PC-9 (cell line): Measurements from ENCODE around the gene SLC44A4. TPM values are rescaled to one million over a fixed set of nuclear protein-coding genes. Genes with fewer than 3 reads are reported as not detected.

Source experiments
- BruUV-seq: library from RNA; stranded (reverse); fragments of 400-500 nt; replicated peaks from 2 replicates; lab custom pipeline; 2021; lab: Mats Ljungman, UMichigan
- CTCF ChIA-PET: fragments of 300-600 bp; sonication (Branson Sonifier 250); formaldehyde crosslinking; loops from one replicate; lab custom pipeline; 2022; ENCODE audit warnings: antibody characterized with exemption; lab: Charles Lee
- POLR2A ChIA-PET: fragments of 300-600 bp; sonication (Branson Sonifier 250); formaldehyde crosslinking; loops from one replicate; lab custom pipeline; 2022; ENCODE audit warnings: antibody characterized with exemption; ENCODE audit not compliant: unreplicated experiment; lab: Charles Lee
- DNase-seq, 2 experiments: peaks; one replicate each; pipeline versions ENCODE4 v3.0.0 to v3.0.0-alpha.2; 2015 to 2022; ENCODE audit warnings: mixed read lengths in 1 of 2
- H2AFZ ChIP-seq: fragments of 200-600 bp; sonication (generic); 2 replicates; pipeline ENCODE4 v1.8.1; 2017; ENCODE audit warnings: antibody characterized with exemption
- H3F3A ChIP-seq: fragments of 200-600 bp; sonication (generic); 2 replicates; pipeline ENCODE4 v1.8.1; 2017; ENCODE audit warnings: antibody characterized with exemption, mild to moderate bottlenecking, low read depth; ENCODE audit not compliant: insufficient read depth
- H3K27ac ChIP-seq: fragments of 200-600 bp; sonication (generic); 2 replicates; pipeline ENCODE4 v1.6.1; 2016; ENCODE audit warnings: mixed run types
- H3K27me3 ChIP-seq: fragments of 200-600 bp; sonication (generic); 2 replicates; pipeline ENCODE4 v1.6.1; 2016; ENCODE audit warnings: low read depth, mixed run types; ENCODE audit not compliant: insufficient read depth
- H3K36me3 ChIP-seq: fragments of 200-600 bp; sonication (generic); 2 replicates; pipeline ENCODE4 v1.6.1; 2016; ENCODE audit warnings: low read depth, mixed run types
- H3K4me1 ChIP-seq: fragments of 200-600 bp; sonication (generic); replicated peaks from 2 replicates; pipeline ENCODE4 v1.6.1; 2016; ENCODE audit warnings: mixed run types; ENCODE audit not compliant: insufficient read depth
- H3K4me2 ChIP-seq: fragments of 200-600 bp; sonication (generic); 2 replicates; pipeline ENCODE4 v1.6.1; 2017; ENCODE audit warnings: mixed run types
- H3K4me3 ChIP-seq: fragments of 200-600 bp; sonication (generic); 2 replicates; pipeline ENCODE4 v1.6.1; 2016; ENCODE audit warnings: mixed run types
- H3K79me2 ChIP-seq: fragments of 200-600 bp; sonication (generic); 2 replicates; pipeline ENCODE4 v1.6.1; 2017; ENCODE audit warnings: low read depth, mixed run types
- H3K9me2 ChIP-seq: fragments of 200-600 bp; sonication (generic); 2 replicates; pipeline ENCODE4 v1.8.1; 2017; ENCODE audit warnings: mild to moderate bottlenecking; ENCODE audit not compliant: insufficient read depth
- H3K9me3 ChIP-seq: fragments of 200-600 bp; sonication (generic); 2 replicates; pipeline ENCODE4 v1.8.1; 2016; ENCODE audit warnings: low read depth; ENCODE audit not compliant: insufficient read depth
- H4K20me1 ChIP-seq: fragments of 200-600 bp; sonication (generic); 2 replicates; pipeline ENCODE4 v1.8.1; 2017; ENCODE audit not compliant: insufficient read depth
- CTCF ChIP-seq: fragments of 200-600 bp; sonication (generic); conservative IDR thresholded peaks from 2 replicates; pipeline ENCODE4 v1.6.1; 2017; ENCODE audit warnings: mixed run types, antibody characterized with exemption, mild to moderate bottlenecking, moderate library complexity
- EZH2 ChIP-seq: fragments of 200-600 bp; sonication (generic); IDR thresholded peaks from 2 replicates; pipeline ENCODE4 v1.8.0; 2017; ENCODE audit warnings: antibody characterized with exemption, low read depth
- intact Hi-C: fragments of 100-400 bp; cut with micrococcal nuclease; formaldehyde crosslinking; loops from one replicate; pipeline ENCODE4 v1.10.0; 2022; ENCODE audit not compliant: unreplicated experiment
- total RNA-seq: library from RNA; stranded (reverse); gene quantifications from 2 replicates; pipeline ENCODE4 v1.2.3, GENCODE V29; 2021

SLC44A4 gene
- total RNA-seq, 1 experiment from 2014 or later: 44.4 TPM

- no TSS peak for BruUV-seq
- no peak for DNase-seq
- Histone ChIP-seq H3K4me3 (peak overlapping the region; percentile 29; the same call in 1 of the 2 replicates), H3K27ac (0 out of 2 replicates have a peak overlapping the region, but pooled peaks have one; percentile 16), H3K36me3 (peaks cover 2% of the 10 kb centered on the region; the same call in 1 of the 2 replicates), H3F3A (peaks cover 31% of the 10 kb centered on the region), H3K4me2 (peak overlapping the region; percentile 58), H3K4me1 (peaks cover 35% of the 10 kb centered on the region), H3K79me2 (no peaks in the 10 kb centered on the region), H3K9me3 (no peaks in the 10 kb centered on the region), H2AFZ (no peak overlapping the region), H3K27me3 (no peaks in the 10 kb centered on the region), H4K20me1 (no peaks in the 10 kb centered on the region), H3K9me2 (no peaks in the 10 kb centered on the region)
- ChIA-PET CTCF (no interaction called here), POLR2A (interaction anchor here (0.7 kb wide), 1 partner anchor 631 kb away, joined by 10 read pairs; no protein-coding TSS in a partner anchor)
- intact Hi-C loops: loop anchor here (5.0 to 10.0 kb wide), 2 partner anchors 46 to 193 kb away; partner anchors contain the start of gene LY6G5C
- TF ChIP-seq EZH2 (no peak), CTCF (no peak)
These were observed 575 bp downstream of the SLC44A4 start for GRCh38 chr6:31878222-31878621.

GRCh38 chr6:31877651-31878161, 1.1 kb downstream of the SLC44A4 start:
- peak overlapping the region; percentile 58 for H3K4me2 ChIP-seq
- BruUV-seq: no TSS peak
- no peak overlapping the region for H3K27ac ChIP-seq
- H3K4me3 ChIP-seq: no peak overlapping the region
- H4K20me1 ChIP-seq: no peaks in the 10 kb centered on the region
- peaks cover 35% of the 10 kb centered on the region for H3K4me1 ChIP-seq
- POLR2A ChIA-PET: no interaction called here
- H3F3A ChIP-seq: peaks cover 31% of the 10 kb centered on the region
- H2AFZ ChIP-seq: no peak overlapping the region
- no peaks in the 10 kb centered on the region for H3K9me2 ChIP-seq
- intact Hi-C loops: loop anchor here (5.0 to 10.0 kb wide), 2 partner anchors 45 to 193 kb away; partner anchors contain the start of gene LY6G5C
- peak; percentile 56 to 61 for DNase-seq
- no peak for TF ChIP-seq EZH2
- TF ChIP-seq CTCF: no peak
- no peaks in the 10 kb centered on the region for H3K79me2 ChIP-seq
- H3K9me3 ChIP-seq: no peaks in the 10 kb centered on the region
- CTCF ChIA-PET: no interaction called here
- H3K36me3 ChIP-seq: no peaks in the 10 kb centered on the region
- no peaks in the 10 kb centered on the region for H3K27me3 ChIP-seq

- intact Hi-C loops: loop anchor here (5.0 to 10.0 kb wide), 2 partner anchors 45 to 192 kb away; partner anchors contain the start of gene LY6G5C
- no peak for TF ChIP-seq EZH2
- no peak for TF ChIP-seq CTCF
- Histone ChIP-seq H4K20me1 (no peaks in the 10 kb centered on the region), H3K27me3 (no peaks in the 10 kb centered on the region), H3K36me3 (no peaks in the 10 kb centered on the region), H3K9me3 (no peaks in the 10 kb centered on the region), H3F3A (peaks cover 31% of the 10 kb centered on the region), H2AFZ (no peak overlapping the region), H3K4me3 (no peak overlapping the region), H3K4me1 (peaks cover 35% of the 10 kb centered on the region), H3K27ac (no peak overlapping the region), H3K9me2 (no peaks in the 10 kb centered on the region), H3K4me2 (peak overlapping the region; percentile 58), H3K79me2 (no peaks in the 10 kb centered on the region)
- POLR2A ChIA-PET: no interaction called here
- DNase-seq: no peak
- BruUV-seq: no TSS peak
- CTCF ChIA-PET: interaction anchor here (0.6 kb wide), 1 partner anchor 10 kb away, joined by 3 read pairs; no protein-coding TSS in a partner anchor
These were observed 1.6 kb downstream of the SLC44A4 start for GRCh38 chr6:31877125-31877650.
